Endodermal cell (in vitro differentiated cells): ENCODE results near the gene ALOX5AP. TPM values are rescaled to one million over a fixed set of nuclear protein-coding genes. Genes with fewer than 3 reads are reported as not detected.

Experiments
- DNase-seq: peaks from one replicate; pipeline ENCODE4 v3.0.0-alpha.2; 2017
- H3K27ac ChIP-seq: 2 replicates; pipeline ENCODE4 v1.5.1; 2013; ENCODE audit warnings: mild to moderate bottlenecking, low read depth, low read length, moderate library complexity
- H3K27me3 ChIP-seq: 2 replicates; pipeline ENCODE4 v1.6.1; 2013; ENCODE audit warnings: mild to moderate bottlenecking, low read length, moderate library complexity; ENCODE audit not compliant: insufficient read depth, control insufficient read depth, poor library complexity, severe bottlenecking
- H3K36me3 ChIP-seq: 2 replicates; pipeline ENCODE4 v1.7.0; 2013; ENCODE audit warnings: mild to moderate bottlenecking, low read length, moderate library complexity; ENCODE audit not compliant: control insufficient read depth, insufficient read depth
- H3K4me1 ChIP-seq: one replicate; pipeline ENCODE4 v1.7.0; 2013; ENCODE audit warnings: low read length; ENCODE audit not compliant: control insufficient read depth, insufficient read depth
- H3K4me3 ChIP-seq: 2 replicates; pipeline ENCODE4 v1.5.1; 2013; ENCODE audit warnings: mild to moderate bottlenecking, low read length, moderate library complexity
- H3K9ac ChIP-seq: 2 replicates; pipeline ENCODE4 v1.6.1; 2013; ENCODE audit warnings: mild to moderate bottlenecking, low read length, moderate library complexity; ENCODE audit not compliant: poor library complexity, severe bottlenecking; ENCODE audit errors: extremely low read depth
- H3K9me3 ChIP-seq: 2 replicates; pipeline ENCODE4 v1.6.1; 2013; ENCODE audit warnings: mild to moderate bottlenecking, low read length, moderate library complexity; ENCODE audit not compliant: control insufficient read depth
- H3K27ac Mint-ChIP-seq: 2 replicates; pipeline ENCODE4 v1.8.0; 2020; ENCODE audit warnings: mixed read lengths
- H3K27me3 Mint-ChIP-seq: 2 replicates; pipeline ENCODE4 v1.8.0; 2021; ENCODE audit warnings: mild to moderate bottlenecking, mixed read lengths; ENCODE audit not compliant: insufficient read depth
- H3K36me3 Mint-ChIP-seq: 2 replicates; pipeline ENCODE4 v1.8.0; 2020; ENCODE audit warnings: low read depth, mixed read lengths
- H3K4me1 Mint-ChIP-seq: 2 replicates; pipeline ENCODE4 v1.8.0; 2020; ENCODE audit warnings: mixed read lengths
- H3K4me3 Mint-ChIP-seq: 2 replicates; pipeline ENCODE4 v1.8.0; 2020; ENCODE audit warnings: mild to moderate bottlenecking, moderate library complexity, mixed read lengths
- H3K9me3 Mint-ChIP-seq: 2 replicates; pipeline ENCODE4 v1.8.0; 2020; ENCODE audit warnings: mild to moderate bottlenecking, mixed read lengths
- WGBS, 2 experiments: methylation state at CpG; one replicate each; pipeline versions ENCODE4 v1.1.5 to v1.1.7; 2013; ENCODE audit warnings: missing lambda C conversion rate in 2 of 2, mixed read lengths in 1 of 2; ENCODE audit not compliant: insufficient coverage in 1 of 2, insufficient read length in 1 of 2; 5-methylcytosine and 5-hydroxymethylcytosine counted together
- total RNA-seq, 2 donors: library from RNA; stranded (reverse); fragmentation: NEBNext Ultra II Directional in 1 of 2; extraction: Animal tissue kit (Norgen Biotek cat#: 25700) in 1 of 2; gene quantifications; 2 replicates in 1 of 2; 3 replicates in 1 of 2; pipeline ENCODE4 v1.2.1, GENCODE V29; 2021
- TF ChIP-seq, protein P1 (sequence below): fragments of 200-600 bp; sonication (generic); conservative IDR thresholded peaks from 2 replicates; pipeline ENCODE4 v1.5.0; 2021; ENCODE audit warnings: antibody characterized with exemption, mild to moderate bottlenecking

Gene ALOX5AP
- total RNA-seq, 2 donors from 2014 or later, result not detected

DNA sequence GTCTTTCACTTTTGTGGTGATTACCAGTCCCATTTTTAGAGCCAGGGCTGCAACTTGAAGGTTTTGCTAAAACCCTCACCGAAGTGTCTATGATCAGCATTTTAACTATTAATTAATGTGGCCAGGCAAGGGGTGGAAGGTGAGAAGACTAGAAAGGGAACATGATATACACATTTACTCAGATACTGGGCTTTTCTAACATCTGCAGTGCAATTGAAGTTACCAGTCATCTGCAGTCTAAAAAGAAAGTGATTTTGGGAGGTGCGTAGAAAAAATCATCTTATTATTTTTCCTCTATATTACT is 481 bp downstream of the ALOX5AP start:
- no peak for DNase-seq
- Histone ChIP-seq H3K4me3 (no peak overlapping the region), H3K36me3 (no peaks in the 10 kb centered on the region), H3K9me3 (no peaks in the 10 kb centered on the region), H3K4me1 (peaks cover 6% of the 10 kb centered on the region), H3K9ac (no peak overlapping the region), H3K27me3 (no peaks in the 10 kb centered on the region), H3K27ac (no peak overlapping the region)
- Mint-ChIP-seq H3K36me3 (no peaks in the 10 kb centered on the region), H3K9me3 (no peaks in the 10 kb centered on the region), H3K27me3 (peaks cover 3% of the 10 kb centered on the region), H3K4me1 (peaks cover 29% of the 10 kb centered on the region), H3K27ac (no peak overlapping the region), H3K4me3 (no peak overlapping the region)
- WGBS, 2 experiments, result 100% methylated on average over 1 of the region's 2 CpGs; no CpG with 5 or more reads in 1 of the 2 experiments
- TF ChIP-seq, protein P1, sequence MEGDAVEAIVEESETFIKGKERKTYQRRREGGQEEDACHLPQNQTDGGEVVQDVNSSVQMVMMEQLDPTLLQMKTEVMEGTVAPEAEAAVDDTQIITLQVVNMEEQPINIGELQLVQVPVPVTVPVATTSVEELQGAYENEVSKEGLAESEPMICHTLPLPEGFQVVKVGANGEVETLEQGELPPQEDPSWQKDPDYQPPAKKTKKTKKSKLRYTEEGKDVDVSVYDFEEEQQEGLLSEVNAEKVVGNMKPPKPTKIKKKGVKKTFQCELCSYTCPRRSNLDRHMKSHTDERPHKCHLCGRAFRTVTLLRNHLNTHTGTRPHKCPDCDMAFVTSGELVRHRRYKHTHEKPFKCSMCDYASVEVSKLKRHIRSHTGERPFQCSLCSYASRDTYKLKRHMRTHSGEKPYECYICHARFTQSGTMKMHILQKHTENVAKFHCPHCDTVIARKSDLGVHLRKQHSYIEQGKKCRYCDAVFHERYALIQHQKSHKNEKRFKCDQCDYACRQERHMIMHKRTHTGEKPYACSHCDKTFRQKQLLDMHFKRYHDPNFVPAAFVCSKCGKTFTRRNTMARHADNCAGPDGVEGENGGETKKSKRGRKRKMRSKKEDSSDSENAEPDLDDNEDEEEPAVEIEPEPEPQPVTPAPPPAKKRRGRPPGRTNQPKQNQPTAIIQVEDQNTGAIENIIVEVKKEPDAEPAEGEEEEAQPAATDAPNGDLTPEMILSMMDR, result no peak

DNA sequence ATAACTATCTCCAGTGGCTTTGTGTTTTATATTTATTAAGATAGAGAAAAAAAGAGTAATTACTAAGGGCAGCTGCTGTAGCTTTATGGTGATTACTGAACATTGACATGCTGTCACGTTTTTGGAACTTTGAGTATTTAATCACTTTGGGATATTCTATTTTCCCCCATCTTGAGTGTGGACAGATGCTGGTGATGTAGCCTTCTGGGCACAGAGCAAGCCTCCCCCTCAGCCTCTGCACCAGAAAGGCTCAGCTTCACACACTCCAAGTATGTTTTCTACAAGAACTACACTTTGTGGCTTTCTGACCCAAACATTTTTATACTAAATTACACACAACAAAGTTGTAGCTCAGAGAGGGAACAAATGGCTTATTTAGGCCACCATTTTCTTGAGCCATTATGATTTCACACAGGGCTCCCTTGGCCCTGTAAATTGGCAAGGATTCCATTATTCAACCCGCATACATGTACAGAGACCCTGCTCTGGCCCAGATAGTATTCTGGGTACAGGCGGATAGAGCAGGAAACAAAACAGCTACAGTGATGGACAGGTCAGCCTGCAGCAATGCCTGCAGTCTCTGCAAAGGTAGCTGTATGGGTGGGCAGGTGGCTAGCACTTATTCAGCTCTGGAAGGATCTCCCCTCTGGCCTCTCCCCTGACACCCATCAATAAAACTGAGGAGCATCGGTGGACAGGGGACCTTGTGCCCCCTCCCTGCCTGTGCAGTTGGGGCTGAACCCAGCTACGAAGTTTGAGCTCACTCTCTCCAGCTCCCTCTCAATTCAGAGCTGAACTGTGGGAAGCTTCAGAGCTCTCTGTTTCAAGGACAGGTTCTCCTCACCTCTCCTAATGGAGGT is 1.3 kb downstream of the ALOX5AP start:
- Mint-ChIP-seq H3K4me3 (no peak overlapping the region), H3K36me3 (no peaks in the 10 kb centered on the region), H3K27me3 (peaks cover 3% of the 10 kb centered on the region), H3K27ac (no peak overlapping the region), H3K9me3 (no peaks in the 10 kb centered on the region), H3K4me1 (peaks cover 29% of the 10 kb centered on the region)
- DNase-seq, result no peak
- Histone ChIP-seq H3K9ac (no peak overlapping the region), H3K9me3 (no peaks in the 10 kb centered on the region), H3K36me3 (no peaks in the 10 kb centered on the region), H3K4me3 (no peak overlapping the region), H3K4me1 (peaks cover 6% of the 10 kb centered on the region), H3K27me3 (no peaks in the 10 kb centered on the region), H3K27ac (no peak overlapping the region)
- WGBS, 2 experiments, result 86 to 100% methylated on average over 2 to 5 of the region's 5 CpGs
- TF ChIP-seq, protein P1, result no peak

DNA sequence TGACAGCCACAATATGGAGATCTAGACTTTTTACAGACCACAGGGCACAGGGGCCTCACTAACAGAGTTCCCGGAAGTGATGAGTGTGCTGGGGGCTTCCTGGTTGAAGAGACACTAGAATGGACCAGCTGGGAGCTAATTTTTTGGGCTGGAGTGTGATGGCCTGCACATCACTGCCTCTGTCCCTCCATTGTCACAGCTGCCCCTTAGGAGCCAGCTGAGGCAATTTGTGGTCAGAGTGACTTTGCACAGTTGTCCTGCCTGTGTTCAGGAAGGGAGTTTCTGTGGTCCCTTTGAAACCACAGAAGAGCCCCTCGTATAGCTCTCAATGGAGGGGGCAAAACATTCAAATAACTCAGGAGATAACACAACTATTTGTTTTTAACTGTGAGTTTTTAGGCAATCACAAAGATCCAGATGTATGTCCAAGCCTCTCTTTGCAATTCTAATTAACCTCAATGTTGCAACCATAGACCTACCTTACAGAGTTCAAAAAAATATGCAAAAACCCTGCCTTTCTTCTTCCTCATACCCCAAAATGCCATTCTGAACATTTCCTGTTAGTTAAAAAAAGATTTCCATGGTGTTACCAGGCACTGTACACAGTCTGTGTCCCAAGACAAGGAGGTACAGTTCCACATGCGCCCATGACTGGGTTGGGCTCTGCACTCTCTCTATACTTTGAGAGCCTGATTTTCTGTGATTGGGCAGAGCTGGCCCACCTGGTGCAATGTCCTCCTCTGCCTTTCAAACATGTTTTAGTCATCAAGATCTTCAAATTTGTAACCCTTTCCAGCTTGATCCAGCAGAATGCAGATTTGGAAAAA is 2.4 kb downstream of the ALOX5AP start:
- H3K4me1 ChIP-seq, result peaks cover 8% of the 10 kb centered on the region
- Mint-ChIP-seq H3K4me3 (no peak overlapping the region), H3K36me3 (no peaks in the 10 kb centered on the region), H3K27me3 (peaks cover 3% of the 10 kb centered on the region), H3K27ac (no peak overlapping the region), H3K4me1 (peaks cover 29% of the 10 kb centered on the region), H3K9me3 (no peaks in the 10 kb centered on the region)
- H3K27ac ChIP-seq, result no peak overlapping the region
- no peak overlapping the region for H3K9ac ChIP-seq
- H3K9me3 ChIP-seq, result no peaks in the 10 kb centered on the region
- TF ChIP-seq, protein P1, result no peak
- no peaks in the 10 kb centered on the region for H3K36me3 ChIP-seq
- no peak for DNase-seq
- H3K4me3 ChIP-seq, result no peak overlapping the region
- 88 to 92% methylated on average over 2 to 3 of the region's 3 CpGs for WGBS, 2 experiments
- H3K27me3 ChIP-seq, result no peaks in the 10 kb centered on the region
